HG02678 (cell line): ENCODE data around the gene NKX3-2.
"Not testable (repeated sequence)": the region's sequence is repeated elsewhere in the genome, so short reads cannot be mapped to it uniquely, and the experiment has no call there.

ENCODE experiments used
- ATAC-seq: cut with Tn5 transposase; IDR thresholded peaks from one replicate; pipeline ENCODE4 v1.9.1; 2021; ENCODE audit warnings: mild to moderate bottlenecking, moderate library complexity; ENCODE audit not compliant: unreplicated experiment

The NKX3-2 gene

GRCh38 chr4:13543839-13544605, at the start of gene NKX3-2:
NKX3-2 (minus strand) TSS chr4:13544508; CDS start chr4:13544414, 94 bp downstream.
- ATAC-seq = no peak

DNA sequence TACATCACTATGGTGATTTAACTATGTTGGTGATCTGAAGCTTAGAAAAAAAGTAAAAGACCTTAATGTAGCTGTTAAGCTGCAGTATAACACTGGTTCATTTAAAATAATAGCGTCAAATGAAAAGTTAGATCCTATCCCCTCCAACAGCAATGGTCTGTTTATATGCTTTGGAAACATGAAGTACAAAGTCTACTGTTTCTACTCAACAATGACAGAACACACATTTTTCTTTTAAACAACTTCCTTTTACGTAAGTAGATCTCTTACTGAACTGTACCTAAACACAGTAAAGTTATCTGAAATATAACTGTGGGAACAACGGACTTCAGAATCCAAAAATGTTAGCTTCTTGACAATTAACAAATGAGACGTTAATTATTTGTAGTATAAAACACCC, 47.9 kb upstream of the NKX3-2 start:
- ATAC-seq = no peak

- ATAC-seq = no peak
Measured at GRCh38 chr4:13590766-13591165, 46.5 kb upstream of the NKX3-2 start.

- ATAC-seq = no peak
Measured at GRCh38 chr4:13588954-13589353, 44.6 kb upstream of the NKX3-2 start.

DNA sequence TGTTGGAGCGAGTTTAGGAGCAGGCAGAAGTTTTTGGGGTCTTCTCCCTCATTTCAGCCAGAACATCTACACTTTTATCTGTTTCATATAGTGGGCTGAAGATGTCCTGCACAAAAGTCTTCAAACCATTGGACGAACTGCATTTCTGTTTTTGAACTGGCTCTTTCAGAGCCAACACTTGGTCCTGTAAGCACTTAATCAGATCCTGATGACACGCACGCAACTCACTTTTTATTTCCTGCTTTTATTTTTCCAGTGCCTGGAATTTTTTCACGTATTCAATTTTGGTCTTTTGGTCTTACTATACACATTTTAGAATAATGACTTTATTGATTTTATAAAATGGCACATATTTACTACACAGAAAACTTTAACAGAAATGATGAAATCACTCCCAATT, 40.2 kb upstream of the NKX3-2 start:
- no peak for ATAC-seq

DNA sequence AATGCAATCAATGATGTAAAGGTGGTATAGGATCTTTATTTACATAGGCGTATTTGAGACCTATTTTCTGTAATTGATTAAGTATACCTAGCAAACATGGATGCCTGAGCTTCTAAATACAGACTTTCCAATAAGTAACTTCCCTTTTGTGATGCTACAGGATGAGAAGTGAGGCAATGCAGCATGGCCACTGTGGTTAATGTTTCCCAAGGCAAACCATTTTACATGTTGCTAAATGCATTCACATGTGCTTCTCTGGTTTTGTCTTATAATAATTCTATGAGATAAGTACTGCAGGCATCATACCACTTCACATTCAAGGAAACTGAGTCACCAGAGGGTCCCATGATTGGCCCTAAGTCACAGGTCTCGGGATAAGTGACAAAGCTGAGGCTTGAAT, 35.7 kb upstream of the NKX3-2 start:
- ATAC-seq = no peak

- no peak for ATAC-seq
Measured at GRCh38 chr4:13577660-13578059, 33.4 kb upstream of the NKX3-2 start.

DNA sequence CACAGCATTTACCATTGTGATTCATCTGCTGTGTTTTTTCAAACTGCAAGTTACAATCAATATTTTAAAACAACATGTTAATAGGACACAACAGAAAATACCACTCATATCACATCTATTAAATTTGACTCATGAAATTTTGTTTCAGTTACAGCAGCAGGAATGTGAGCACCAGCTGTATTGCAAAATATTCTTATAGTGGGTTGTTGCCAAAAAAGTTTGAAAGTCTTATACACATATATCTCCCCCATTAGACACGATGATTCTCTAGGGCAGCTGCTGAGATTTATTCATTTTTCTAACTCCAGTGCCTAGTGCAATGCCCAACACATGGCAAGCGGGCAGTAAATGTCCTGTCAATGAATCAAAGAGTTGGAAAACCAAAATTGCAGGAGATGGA, 26.6 kb upstream of the NKX3-2 start:
- no peak for ATAC-seq

- ATAC-seq = no peak
Measured at GRCh38 chr4:13567125-13567524, 22.8 kb upstream of the NKX3-2 start.

DNA sequence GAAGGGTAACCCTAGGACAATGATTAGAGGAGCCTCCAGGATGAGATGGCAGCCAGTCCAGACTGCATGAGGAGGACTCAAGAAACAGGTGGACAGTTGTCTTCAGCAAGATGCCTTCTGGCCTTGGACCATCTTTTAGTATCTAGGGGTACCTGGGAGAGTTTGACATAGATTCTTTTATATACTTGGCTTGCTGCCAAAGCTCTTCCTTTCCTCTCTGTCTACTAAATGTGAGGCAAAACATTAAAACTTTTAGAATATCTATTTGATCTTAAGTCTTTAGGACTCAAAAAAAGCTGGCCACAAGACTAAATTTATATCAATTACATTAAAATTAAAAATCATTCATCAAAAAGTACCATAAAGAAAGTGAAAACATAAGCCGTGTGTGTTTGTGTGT, 18.6 kb upstream of the NKX3-2 start:
- no peak for ATAC-seq

- no peak for ATAC-seq
Measured at GRCh38 chr4:13561673-13562072, 17.4 kb upstream of the NKX3-2 start.

- ATAC-seq = not testable (repeated sequence)
Measured at GRCh38 chr4:13560111-13560510, 15.8 kb upstream of the NKX3-2 start.

GRCh38 chr4:13559413-13559812, 15.1 kb upstream of the NKX3-2 start:
- ATAC-seq = no peak

DNA sequence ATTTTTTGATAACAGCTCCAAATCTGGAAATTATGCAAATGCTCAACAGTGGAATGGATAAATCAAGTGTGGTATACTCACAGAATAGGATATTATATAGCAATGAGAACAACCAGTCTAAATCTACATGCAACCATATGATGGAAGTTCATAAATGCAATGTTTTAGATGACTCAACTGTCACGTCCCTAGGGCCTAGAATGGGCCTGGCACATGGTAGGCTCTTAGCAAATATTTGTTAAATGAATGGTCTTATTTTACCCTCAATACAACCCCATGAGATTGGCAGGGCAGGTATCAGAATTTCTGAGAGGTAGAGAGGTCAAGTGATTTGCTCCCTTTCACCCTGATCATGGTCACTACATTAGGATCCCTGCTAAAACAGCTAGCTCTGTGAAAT, 14.6 kb upstream of the NKX3-2 start:
- no peak for ATAC-seq

GRCh38 chr4:13555325-13555724, 11.0 kb upstream of the NKX3-2 start:
- ATAC-seq = no peak

DNA sequence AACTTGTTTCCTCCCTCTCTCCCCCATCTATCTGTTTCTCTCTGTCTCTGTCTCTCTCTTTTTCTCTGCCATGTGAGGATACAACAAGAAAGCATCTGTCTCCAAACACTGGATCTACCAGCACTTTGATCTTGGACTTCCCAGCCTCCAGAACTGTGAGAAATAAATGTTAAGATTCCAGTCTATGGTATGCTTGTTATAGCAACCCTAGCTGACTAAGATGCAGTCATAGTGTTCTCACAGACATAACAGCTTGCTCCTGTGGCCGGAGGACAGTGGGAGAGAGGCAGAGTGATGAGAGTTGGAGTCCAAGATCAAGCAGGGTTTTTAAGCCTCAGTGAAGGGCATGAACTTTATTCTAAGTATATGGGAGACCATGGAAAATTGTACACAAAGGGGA, 8.8 kb upstream of the NKX3-2 start:
- no peak for ATAC-seq

DNA sequence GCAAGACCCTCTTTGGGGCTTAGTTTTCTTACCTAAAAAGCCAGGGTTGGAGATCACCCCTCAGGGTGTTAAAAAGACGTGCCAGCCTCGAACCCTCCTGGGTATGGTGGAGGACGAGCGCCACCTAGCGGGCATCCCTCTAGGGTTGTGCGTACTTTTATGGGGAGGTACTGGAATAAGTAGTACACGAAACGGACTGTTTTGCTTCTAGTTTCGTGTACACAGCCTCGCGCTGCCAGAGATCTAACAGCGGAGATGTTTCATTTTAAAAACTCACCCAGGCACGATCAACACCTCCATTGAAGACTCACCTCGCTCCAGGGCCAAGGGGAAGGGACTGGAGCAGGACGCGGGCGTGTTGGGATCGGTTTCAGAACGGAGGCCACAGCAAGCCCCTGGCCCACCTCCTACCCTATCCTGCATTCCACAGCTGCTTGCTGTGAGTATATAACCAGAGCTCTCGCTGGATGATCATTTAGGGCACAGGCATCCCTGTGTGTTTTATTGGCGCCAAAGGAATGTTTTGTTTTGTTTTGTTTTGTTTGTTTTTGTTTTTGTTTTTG, 4.8 kb upstream of the NKX3-2 start:
- peak; percentile 64 for ATAC-seq

- no peak for ATAC-seq
Measured at GRCh38 chr4:13548059-13548983, 4.0 kb upstream of the NKX3-2 start.

GRCh38 chr4:13547485-13548041, 3.3 kb upstream of the NKX3-2 start:
- ATAC-seq = no peak

GRCh38 chr4:13546941-13547484, 2.7 kb upstream of the NKX3-2 start:
- no peak for ATAC-seq
